ENCODE measurements around the gene C1QTNF9. TPM values are rescaled to one million over a fixed set of nuclear protein-coding genes. Genes with fewer than 3 reads are reported as not detected.

The C1QTNF9 gene
- total and polyA plus RNA-seq, 2 of the 8 experiments (the other 6 are each of a cell fraction or from before 2014, with no cell fraction given), result not detected

DNA sequence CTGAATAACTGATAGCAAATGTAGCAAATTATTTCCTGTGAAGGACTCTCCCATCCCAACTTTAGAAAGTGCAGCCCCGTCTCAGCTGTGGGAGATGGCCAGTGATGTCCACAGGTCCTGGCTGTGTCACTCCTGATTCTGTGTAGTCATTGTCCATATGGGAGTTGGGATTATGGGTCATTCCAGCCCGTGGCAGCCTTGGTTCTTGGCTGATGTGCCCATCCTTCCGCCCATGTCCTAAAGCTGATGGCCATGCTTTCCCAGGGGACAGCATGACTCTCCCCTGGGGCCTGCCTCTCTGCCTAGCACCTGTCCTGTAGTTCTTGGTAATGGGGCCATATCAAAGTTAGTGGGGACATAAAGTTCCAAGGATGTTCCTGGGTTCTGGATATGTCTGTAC is 43.9 kb upstream of the C1QTNF9 start:
- Histone ChIP-seq H3K4me2 (ENCODE audit: insufficient read depth in 1 of 2, low read depth in 2 of 2, low read length in 2 of 2) (no peak overlapping the region), H3K4ac (replicated peaks; ENCODE audit: insufficient read length, low read depth, low read length) (no peak overlapping the region), H3K56ac (replicated peaks; ENCODE audit: insufficient read length, low read depth, low read length) (no peak overlapping the region), H3K23me2 (ENCODE audit: low read depth, low read length) (no peaks in the 10 kb centered on the region), H2BK12ac (ENCODE audit: low read depth, low read length) (no peak overlapping the region), H3K36me3 (ENCODE audit: control insufficient read depth in 2 of 4, insufficient read depth in 4 of 4, low read length in 3 of 4) (no peaks in the 10 kb centered on the region; a peak in 1 of 8 replicates), H3K9me3 (ENCODE audit: insufficient read depth in 2 of 2, low read depth in 1 of 2, low read length in 1 of 2) (no peaks in the 10 kb centered on the region), H3K23ac (ENCODE audit: insufficient read length) (no peak overlapping the region), H3K4me3 (ENCODE audit: extremely low read depth in 1 of 4, insufficient read depth in 2 of 4, low read depth in 3 of 4, low read length in 4 of 4) (no peak overlapping the region), H3K79me1 (ENCODE audit: low read depth, low read length) (no peaks in the 10 kb centered on the region), H4K91ac (replicated peaks; ENCODE audit: insufficient read length, low read length) (no peak overlapping the region), H3K27ac (ENCODE audit: low read depth, low read length) (no peak overlapping the region), H2AK5ac (ENCODE audit: low read depth, low read length) (no peak overlapping the region), H3K79me2 (ENCODE audit: control insufficient read depth in 1 of 2, insufficient read depth in 2 of 2, low read length in 2 of 2) (no peaks in the 10 kb centered on the region), H3K18ac (ENCODE audit: extremely low read depth, low read length) (no peak overlapping the region), H2AFZ (ENCODE audit: low read length) (no peak overlapping the region), H3K14ac (ENCODE audit: insufficient read length) (no peak overlapping the region), H4K8ac (ENCODE audit: extremely low read depth, insufficient read depth, low read length) (no peak overlapping the region), H3K4me1 (replicated peaks in 1 of 4; ENCODE audit: control insufficient read depth in 3 of 4, insufficient read depth in 4 of 4, low read length in 3 of 4) (no peaks in the 10 kb centered on the region), H3K27me3 (replicated peaks in 1 of 4; ENCODE audit: control insufficient read depth in 3 of 4, extremely low read depth in 1 of 4, insufficient read depth in 3 of 4, low read length in 3 of 4) (no peaks in the 10 kb centered on the region), H4K20me1 (replicated peaks in 1 of 2; ENCODE audit: control insufficient read depth in 1 of 2, insufficient read depth in 2 of 2, low read length in 2 of 2) (peaks cover 0 to 1% of the 10 kb centered on the region in 2 experiments), H2BK5ac (ENCODE audit: low read depth, low read length) (no peak overlapping the region), H2BK20ac (ENCODE audit: low read length) (no peak overlapping the region), H3K9ac (replicated peaks in 1 of 4; ENCODE audit: extremely low read depth in 1 of 4, low read depth in 3 of 4, low read length in 3 of 4) (no peak overlapping the region), H2BK120ac (replicated peaks; ENCODE audit: low read depth, low read length) (no peak overlapping the region), H4K5ac (ENCODE audit: insufficient read length, low read depth, low read length) (no peak overlapping the region), H2BK15ac (ENCODE audit: low read length) (no peak overlapping the region)
- 94% methylated on average over 3 of the region's 3 CpGs; no CpG with 5 or more reads in 1 of the 2 experiments for WGBS, 2 experiments (ENCODE audit: extremely low coverage in 1 of 2, insufficient coverage in 1 of 2, insufficient read length in 1 of 2, insufficient replicate concordance in 2 of 2, low coverage in 1 of 2, low lambda C conversion rate in 2 of 2, missing lambda C conversion rate in 1 of 2)
- CTCF ChIA-PET (ENCODE audit: partially characterized antibody), result interaction anchor here (1.2 to 1.4 kb wide), 2 partner anchors 9 to 245 kb away, joined by 3 to 4 read pairs; no protein-coding TSS in a partner anchor
- FAIRE-seq, result no peak
- DNase-seq (ENCODE audit: low read depth in 1 of 2, low spot score in 2 of 2), result no peak
- TF ChIP-seq ZNF274 (IDR thresholded peaks at IDR 0.05; ENCODE audit: borderline replicate concordance, extremely low read depth, low read length) (no peak), BACH1 (IDR thresholded peaks at IDR 0.05; ENCODE audit: low read length) (no peak), HDAC6 (IDR thresholded peaks at IDR 0.05; ENCODE audit: low read depth, low read length) (no peak), ASH2L (IDR thresholded peaks at IDR 0.05; ENCODE audit: low read length) (no peak), SP4 (IDR thresholded peaks at IDR 0.05; ENCODE audit: low read length) (no peak), TEAD4 (IDR thresholded peaks at IDR 0.05; ENCODE audit: low read depth, low read length) (no peak), FOSL1 (IDR thresholded peaks at IDR 0.05; ENCODE audit: insufficient read depth, low read depth, low read length) (no peak), RFX5 (IDR thresholded peaks at IDR 0.05; ENCODE audit: borderline replicate concordance, low read depth, low read length) (no peak), CREB1 (IDR thresholded peaks at IDR 0.05) (no peak), NRF1 (IDR thresholded peaks at IDR 0.05; ENCODE audit: low read depth, low read length) (no peak), TAF7 (optimal IDR thresholded peaks at IDR 0.05; ENCODE audit: borderline replicate concordance, low read depth, low read length) (no peak)
- TF ChIP-seq, protein P1, sequence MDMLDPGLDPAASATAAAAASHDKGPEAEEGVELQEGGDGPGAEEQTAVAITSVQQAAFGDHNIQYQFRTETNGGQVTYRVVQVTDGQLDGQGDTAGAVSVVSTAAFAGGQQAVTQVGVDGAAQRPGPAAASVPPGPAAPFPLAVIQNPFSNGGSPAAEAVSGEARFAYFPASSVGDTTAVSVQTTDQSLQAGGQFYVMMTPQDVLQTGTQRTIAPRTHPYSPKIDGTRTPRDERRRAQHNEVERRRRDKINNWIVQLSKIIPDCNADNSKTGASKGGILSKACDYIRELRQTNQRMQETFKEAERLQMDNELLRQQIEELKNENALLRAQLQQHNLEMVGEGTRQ (IDR thresholded peaks at IDR 0.05; ENCODE audit: low read length), result no peak
- POLR2A ChIA-PET (ENCODE audit: partially characterized antibody), result no interaction called here
